ENCODE results near the gene APLF. TPM values are rescaled to one million over a fixed set of nuclear protein-coding genes. Genes with fewer than 3 reads are reported as not detected.
A peak's percentile ranks its signal among the peaks of the same experiment; 100 is the strongest.
"Not testable (repeated sequence)": the region's sequence is repeated elsewhere in the genome, so short reads cannot be mapped to it uniquely, and the experiment has no call there.

Gene APLF
- polyA plus RNA-seq, 2 of the 4 experiments (the other 2 are of a cell fraction), result 1.5 to 2.8 TPM

GRCh38 chr2:68488605-68489004 lies 21.2 kb downstream of the APLF start:
- H3K9me3 ChIP-seq; POLR2A ChIA-PET; H3K4me2 ChIP-seq; H3K27ac ChIP-seq; FAIRE-seq; H3K4me1 ChIP-seq; DNase-seq (ENCODE audit: low read depth in 1 of 2, low spot score in 1 of 2); H3K4me3 ChIP-seq; ATAC-seq; TF ChIP-seq FOSL2 (IDR thresholded peaks at IDR 0.05): not testable (repeated sequence)
- CTCF ChIA-PET, result interaction anchor here (0.7 to 5.1 kb wide), 19 partner anchors 8 to 437 kb away, joined by 3 to 49 read pairs (median 5); partner anchors contain the start of genes APLF, FBXO48 and PROKR1
- 95% methylated on average over 1 of the region's 1 CpG for WGBS (ENCODE audit: missing lambda C conversion rate)
- peak; percentile 52; the same call in 1 of the 2 replicates for TF ChIP-seq FOSL2 (CRISPR knock-in tag; IDR thresholded peaks at IDR 0.05)

- no peaks in the 10 kb centered on the region for H3K9me3 ChIP-seq
- peak; percentile 65 for FAIRE-seq
- CTCF ChIA-PET, result interaction anchor here (0.9 to 5.1 kb wide), 5 partner anchors 15 to 436 kb away, joined by 3 to 49 read pairs (median 8); no protein-coding TSS in a partner anchor
- DNase-seq (ENCODE audit: low read depth in 1 of 2, low spot score in 1 of 2), result no peak
- POLR2A ChIA-PET, result no interaction called here
- no peak overlapping the region for H3K27ac ChIP-seq
- H3K4me1 ChIP-seq, result no peaks in the 10 kb centered on the region
- H3K4me3 ChIP-seq, result no peak overlapping the region
- TF ChIP-seq POLR2A (IDR thresholded peaks at IDR 0.05; ENCODE audit: low read length), result no peak
- TF ChIP-seq MAFK (IDR thresholded peaks at IDR 0.05; ENCODE audit: partially characterized antibody), result peak; percentile 32
- H3K4me2 ChIP-seq, result no peak overlapping the region
- WGBS (ENCODE audit: missing lambda C conversion rate), result 91% methylated on average over 1 of the region's 1 CpG
- no peak for ATAC-seq
Measured at GRCh38 chr2:68489282-68489681, 21.9 kb downstream of the APLF start.

GRCh38 chr2:68491582-68491981 lies 24.2 kb downstream of the APLF start:
- H3K9me3 ChIP-seq, result peaks cover 3% of the 10 kb centered on the region; the same call in 1 of the 3 replicates
- WGBS (ENCODE audit: missing lambda C conversion rate), result 94% methylated on average over 1 of the region's 1 CpG
- FAIRE-seq (no peak), DNase-seq (ENCODE audit: low read depth in 1 of 2, low spot score in 1 of 2) (no peak), ATAC-seq (no peak)
- no peak for TF ChIP-seq BHLHE40 (IDR thresholded peaks at IDR 0.05; ENCODE audit: low read depth, low read length)
- no peak for TF ChIP-seq ZC3H11A (IDR thresholded peaks at IDR 0.05)
- no peak for TF ChIP-seq ZSCAN20 (CRISPR knock-in tag; IDR thresholded peaks at IDR 0.05)
- TF ChIP-seq ZFP36 (IDR thresholded peaks at IDR 0.05; ENCODE audit: borderline replicate concordance, partially characterized antibody), result no peak
- TF ChIP-seq EHF (CRISPR knock-in tag; IDR thresholded peaks at IDR 0.05), result no peak
- TF ChIP-seq CBX2 (IDR thresholded peaks at IDR 0.05; ENCODE audit: borderline replicate concordance, low read depth), result no peak
- no peak for TF ChIP-seq MAZ (IDR thresholded peaks at IDR 0.05; ENCODE audit: borderline replicate concordance, low read depth, low read length)
- no peak for TF ChIP-seq RNF2 (IDR thresholded peaks at IDR 0.05; ENCODE audit: borderline replicate concordance, low read depth)
- no peak for TF ChIP-seq CHD2 (IDR thresholded peaks at IDR 0.05; ENCODE audit: low read length, partially characterized antibody)
- TF ChIP-seq HEYL (CRISPR knock-in tag; IDR thresholded peaks at IDR 0.05), result no peak
- H3K4me3 ChIP-seq, result no peak overlapping the region
- ChIA-PET POLR2A (no interaction called here), CTCF (no interaction called here)
- no peaks in the 10 kb centered on the region for H3K4me1 ChIP-seq
- H3K4me2 ChIP-seq, result no peak overlapping the region
- no peak overlapping the region for H3K27ac ChIP-seq

GRCh38 chr2:68499133-68499532 lies 31.7 kb downstream of the APLF start:
- DNase-seq (ENCODE audit: low read depth in 1 of 2, low spot score in 1 of 2) (no peak), FAIRE-seq (peak; percentile 54), ATAC-seq (no peak)
- ChIA-PET POLR2A (no interaction called here), CTCF (interaction anchor here (1.2 kb wide), 1 partner anchor 253 kb away, joined by 4 read pairs; no protein-coding TSS in a partner anchor)
- Histone ChIP-seq H3K4me3 (no peak overlapping the region), H3K4me2 (no peak overlapping the region), H3K4me1 (no peaks in the 10 kb centered on the region), H3K27ac (no peak overlapping the region), H3K9me3 (peaks cover 4% of the 10 kb centered on the region; the same call in 1 of the 3 replicates)
- TF ChIP-seq USF2 (IDR thresholded peaks at IDR 0.05) (no peak), ZFP36 (IDR thresholded peaks at IDR 0.05; ENCODE audit: borderline replicate concordance, partially characterized antibody) (no peak), FOSL2 (IDR thresholded peaks at IDR 0.05) (no peak), FOSL2 (CRISPR knock-in tag; IDR thresholded peaks at IDR 0.05) (no peak), MAX (IDR thresholded peaks at IDR 0.05) (no peak), EHF (CRISPR knock-in tag; IDR thresholded peaks at IDR 0.05) (no peak), EP300 (IDR thresholded peaks at IDR 0.05) (no peak), CBX2 (IDR thresholded peaks at IDR 0.05; ENCODE audit: borderline replicate concordance, low read depth) (no peak), TFCP2L1 (CRISPR knock-in tag; IDR thresholded peaks at IDR 0.05) (no peak), CHD4 (IDR thresholded peaks at IDR 0.05; ENCODE audit: borderline replicate concordance) (no peak)
- TF ChIP-seq, protein P1, sequence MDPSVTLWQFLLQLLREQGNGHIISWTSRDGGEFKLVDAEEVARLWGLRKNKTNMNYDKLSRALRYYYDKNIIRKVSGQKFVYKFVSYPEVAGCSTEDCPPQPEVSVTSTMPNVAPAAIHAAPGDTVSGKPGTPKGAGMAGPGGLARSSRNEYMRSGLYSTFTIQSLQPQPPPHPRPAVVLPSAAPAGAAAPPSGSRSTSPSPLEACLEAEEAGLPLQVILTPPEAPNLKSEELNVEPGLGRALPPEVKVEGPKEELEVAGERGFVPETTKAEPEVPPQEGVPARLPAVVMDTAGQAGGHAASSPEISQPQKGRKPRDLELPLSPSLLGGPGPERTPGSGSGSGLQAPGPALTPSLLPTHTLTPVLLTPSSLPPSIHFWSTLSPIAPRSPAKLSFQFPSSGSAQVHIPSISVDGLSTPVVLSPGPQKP (IDR thresholded peaks at IDR 0.05; ENCODE audit: low read depth, low read length), result no peak
- TF ChIP-seq, protein P2, sequence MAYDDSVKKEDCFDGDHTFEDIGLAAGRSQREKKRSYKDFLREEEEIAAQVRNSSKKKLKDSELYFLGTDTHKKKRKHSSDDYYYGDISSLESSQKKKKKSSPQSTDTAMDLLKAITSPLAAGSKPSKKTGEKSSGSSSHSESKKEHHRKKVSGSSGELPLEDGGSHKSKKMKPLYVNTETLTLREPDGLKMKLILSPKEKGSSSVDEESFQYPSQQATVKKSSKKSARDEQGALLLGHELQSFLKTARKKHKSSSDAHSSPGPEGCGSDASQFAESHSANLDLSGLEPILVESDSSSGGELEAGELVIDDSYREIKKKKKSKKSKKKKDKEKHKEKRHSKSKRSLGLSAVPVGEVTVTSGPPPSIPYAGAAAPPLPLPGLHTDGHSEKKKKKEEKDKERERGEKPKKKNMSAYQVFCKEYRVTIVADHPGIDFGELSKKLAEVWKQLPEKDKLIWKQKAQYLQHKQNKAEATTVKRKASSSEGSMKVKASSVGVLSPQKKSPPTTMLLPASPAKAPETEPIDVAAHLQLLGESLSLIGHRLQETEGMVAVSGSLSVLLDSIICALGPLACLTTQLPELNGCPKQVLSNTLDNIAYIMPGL (CRISPR knock-in tag; IDR thresholded peaks at IDR 0.05; ENCODE audit: borderline replicate concordance), result no peak

All from A549 (cell line).